ENCODE results near the gene TRMU.

TRMU gene

DNA sequence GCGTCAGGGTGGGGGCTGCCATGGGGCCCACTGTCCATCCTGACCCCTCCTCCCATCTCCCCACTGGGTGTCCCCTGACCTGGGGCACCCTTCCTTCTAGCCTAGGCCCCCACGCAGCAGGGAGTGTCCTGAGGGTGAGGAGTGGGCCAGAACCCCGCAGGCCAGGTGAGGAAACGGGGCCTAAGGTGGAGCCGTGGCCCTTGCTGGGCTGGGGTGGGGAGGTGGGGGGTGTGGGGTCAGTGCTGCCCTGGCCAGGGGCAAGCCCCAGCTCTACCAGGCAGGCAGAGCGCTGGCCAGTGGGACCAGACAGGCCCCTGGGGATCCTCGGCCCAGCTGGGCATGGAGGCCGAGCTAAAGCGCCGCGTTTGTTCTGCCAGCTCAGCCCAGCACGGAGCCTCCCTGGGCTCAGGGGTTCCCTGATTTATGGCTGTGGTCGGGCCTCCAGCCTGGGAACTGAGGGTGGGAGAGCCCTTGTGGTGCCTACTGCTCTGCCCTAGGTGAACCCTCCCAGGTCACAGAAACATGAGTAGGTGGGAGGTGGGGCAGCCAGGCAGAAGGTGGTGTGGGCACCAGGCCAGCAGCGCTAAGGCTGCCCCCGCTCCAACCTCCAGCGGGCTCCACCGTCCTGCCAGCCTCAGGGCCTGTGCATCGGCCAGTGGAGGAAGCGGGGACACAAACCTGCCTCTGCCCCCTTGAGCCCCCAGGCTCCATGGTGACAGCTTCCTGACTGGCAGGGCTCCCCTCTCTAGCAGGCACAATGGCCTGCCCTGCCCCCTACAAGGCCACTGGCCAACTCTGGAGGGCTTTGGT, 22.4 kb downstream of the TRMU start:
- DNase-seq, result no peak

GRCh38 chr22:46358766-46359165, 23.3 kb downstream of the TRMU start:
- DNase-seq, result no peak

DNA sequence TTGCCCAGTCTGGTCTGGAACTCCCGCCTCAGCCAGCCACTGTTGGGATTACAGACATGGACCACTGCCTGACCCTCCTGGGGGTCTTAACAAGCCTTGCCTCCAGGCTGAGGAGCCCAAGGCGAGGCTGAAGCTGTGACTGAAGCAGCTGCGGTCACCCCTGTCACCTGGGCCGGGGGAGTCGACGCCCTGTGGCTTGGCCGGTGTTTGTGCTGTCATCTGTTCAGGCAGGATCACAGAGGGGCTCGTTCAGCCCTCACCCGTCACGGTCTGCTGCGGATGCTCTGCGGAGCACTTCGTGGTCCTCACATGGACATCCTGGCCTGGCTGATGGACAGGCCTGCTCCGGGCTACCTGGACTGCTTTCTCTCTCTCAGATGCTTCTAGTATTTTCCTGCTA, 23.8 kb downstream of the TRMU start:
- DNase-seq, result no peak

DNA sequence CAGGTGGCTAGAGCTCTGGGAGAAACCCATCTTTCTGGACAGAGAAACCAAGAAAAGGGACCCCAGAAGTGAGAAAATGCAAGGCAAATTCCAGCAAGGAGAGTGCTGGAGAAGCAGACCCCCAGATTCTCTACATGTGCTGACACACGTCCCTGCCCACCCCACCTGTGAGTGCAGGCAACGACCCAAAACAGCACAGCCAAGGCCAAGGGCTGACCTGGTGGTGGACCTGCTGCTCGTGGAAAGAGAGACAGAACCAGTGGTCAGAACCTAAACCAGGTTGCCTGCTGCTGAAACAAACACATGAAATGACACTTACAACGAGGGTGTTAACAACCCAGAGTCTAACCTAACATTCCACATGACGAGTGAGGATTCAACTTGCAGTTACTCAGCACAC, 24.6 kb downstream of the TRMU start:
- no peak for DNase-seq

- DNase-seq, result no peak
Measured at GRCh38 chr22:46360891-46361290, 25.4 kb downstream of the TRMU start.

DNA sequence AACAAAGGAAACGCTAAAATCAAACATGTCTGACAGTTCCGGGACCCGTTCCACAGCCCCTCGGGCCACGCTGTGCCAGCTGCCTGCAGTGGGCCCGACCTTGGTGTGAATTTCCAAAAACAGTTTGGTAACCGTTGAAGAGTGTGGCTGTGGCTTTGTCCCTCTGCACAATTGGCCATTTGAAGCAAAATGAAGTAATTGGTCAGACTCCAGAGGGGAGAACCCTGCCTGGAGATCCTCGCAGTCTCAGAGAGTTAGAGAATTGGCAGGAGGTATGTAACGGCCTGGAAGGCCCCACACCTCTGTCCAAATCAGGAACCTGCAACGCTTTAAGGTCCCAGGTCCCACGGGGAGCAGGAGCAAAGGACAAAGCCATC, 26.3 kb downstream of the TRMU start:
- DNase-seq, result no peak

- peak; percentile 81 for DNase-seq
Measured at GRCh38 chr22:46362203-46362933, 26.9 kb downstream of the TRMU start.

DNA sequence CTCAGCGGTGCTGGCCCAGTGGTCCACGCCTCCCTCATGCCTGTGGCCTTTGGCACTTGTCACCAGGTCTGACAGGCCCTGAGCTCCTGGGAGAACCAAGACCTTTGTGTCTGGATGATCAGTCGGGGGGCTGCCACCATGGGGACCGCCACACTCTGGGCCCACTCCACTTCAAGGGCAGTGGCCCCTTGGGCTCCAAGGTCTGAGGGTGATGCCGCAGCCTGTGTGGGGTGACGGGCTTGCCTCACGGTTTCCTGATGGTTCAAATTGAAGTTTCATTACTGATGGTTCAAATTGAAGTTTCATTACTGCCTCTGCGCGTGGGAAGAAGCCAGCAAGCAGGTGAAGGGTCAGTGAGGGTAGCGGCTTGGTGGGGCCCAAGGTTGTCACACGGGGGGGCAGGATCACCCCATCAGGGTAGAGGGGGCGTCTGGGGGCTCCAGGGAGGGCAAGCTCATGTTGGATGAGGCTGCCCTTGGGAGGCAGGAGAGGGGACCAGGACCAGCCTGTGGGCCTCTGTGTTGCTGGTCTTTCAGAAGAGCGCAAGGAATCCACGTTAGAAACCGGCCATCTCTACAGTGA, 27.5 kb downstream of the TRMU start:
- no peak for DNase-seq

GRCh38 chr22:46363611-46364321, 28.3 kb downstream of the TRMU start:
- no peak for DNase-seq

DNA sequence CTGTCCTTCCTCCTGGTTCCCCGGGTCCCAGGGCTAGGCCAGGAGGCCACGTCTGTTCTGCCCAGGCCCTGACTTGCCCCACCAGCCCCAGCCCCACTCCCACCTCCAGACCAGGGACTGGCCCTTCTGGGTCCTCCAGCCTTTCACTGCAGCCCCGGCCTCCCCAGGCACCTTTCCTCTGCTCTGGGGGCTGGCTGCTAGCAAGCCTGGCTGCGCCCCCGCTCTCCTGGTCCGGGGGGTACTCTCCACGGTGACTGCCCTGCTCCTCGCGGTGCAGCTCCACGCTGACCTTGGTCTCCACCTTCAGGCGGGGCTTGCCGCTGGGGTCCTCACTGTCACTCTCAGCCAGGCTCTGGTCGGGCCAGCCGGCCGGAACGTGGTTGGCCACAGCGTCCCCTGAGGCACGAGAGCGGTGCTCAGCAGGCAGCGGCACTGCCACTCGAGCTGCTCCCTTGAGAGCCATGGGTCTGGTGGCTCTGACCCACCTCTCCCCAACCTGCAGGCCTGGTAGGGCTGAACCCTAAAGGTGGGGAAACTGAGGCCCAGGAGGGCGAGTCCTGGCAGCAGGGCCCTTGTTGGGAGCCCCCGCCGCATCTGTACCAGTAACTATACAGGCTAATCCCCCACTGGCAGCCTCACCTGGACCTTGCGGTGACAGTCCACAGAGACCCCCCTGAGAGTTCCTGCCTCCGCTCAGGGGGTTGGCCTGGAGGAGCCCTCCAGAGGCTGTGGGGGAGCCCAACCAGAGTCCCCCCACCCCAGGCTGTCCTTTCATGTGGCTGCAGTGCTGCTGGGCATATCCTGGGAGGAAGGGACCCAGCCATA, 29.0 kb downstream of the TRMU start:
- DNase-seq, result no peak

GRCh38 chr22:46365166-46365624, 29.7 kb downstream of the TRMU start:
- no peak for DNase-seq

GRCh38 chr22:46366327-46366731, 30.8 kb downstream of the TRMU start:
- no peak for DNase-seq

DNA sequence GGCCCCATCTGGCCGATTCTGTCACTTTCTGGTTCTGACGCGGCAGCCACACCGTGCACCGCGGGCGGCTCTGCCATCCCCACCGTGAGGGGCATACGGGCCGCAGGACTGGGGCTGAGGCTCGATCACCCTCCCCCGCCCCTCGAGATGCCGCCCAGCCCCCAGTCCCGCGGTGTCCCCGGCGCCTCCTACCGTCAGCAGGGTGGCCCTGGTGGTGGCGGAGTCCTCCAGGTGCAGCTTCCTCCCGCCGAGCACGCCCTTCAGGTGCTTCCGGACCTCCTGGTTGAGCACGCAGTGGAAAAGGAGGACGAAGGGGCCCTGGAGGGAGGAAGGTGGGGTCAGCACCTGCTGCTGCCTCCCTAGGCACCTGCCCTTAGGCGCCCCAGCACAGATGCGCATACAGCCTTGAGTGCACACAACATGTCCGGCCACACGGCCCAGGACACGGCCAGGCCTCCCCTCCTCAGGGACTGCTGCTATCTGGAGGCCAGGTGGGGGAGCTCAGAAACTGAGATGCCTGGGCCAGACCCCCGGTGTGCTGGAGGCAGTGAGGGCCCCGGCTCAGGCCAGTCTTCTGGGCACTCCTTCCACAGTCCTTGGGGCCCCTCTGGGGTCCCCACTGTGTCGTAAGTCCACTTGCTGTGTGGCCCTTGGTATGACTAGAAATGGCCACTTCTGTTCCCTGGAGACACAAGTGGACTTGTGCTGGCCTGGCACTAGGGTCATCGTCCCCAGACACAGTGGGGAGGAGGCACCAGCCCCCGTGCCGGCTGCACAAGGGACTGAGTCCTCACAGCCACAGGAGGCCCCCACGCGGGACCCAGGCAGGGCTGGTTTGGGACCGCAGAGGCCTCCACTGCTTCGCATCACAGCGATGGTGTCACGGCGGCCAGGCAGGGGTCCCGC, 31.5 kb downstream of the TRMU start:
- DNase-seq, result peak; percentile 87

DNA sequence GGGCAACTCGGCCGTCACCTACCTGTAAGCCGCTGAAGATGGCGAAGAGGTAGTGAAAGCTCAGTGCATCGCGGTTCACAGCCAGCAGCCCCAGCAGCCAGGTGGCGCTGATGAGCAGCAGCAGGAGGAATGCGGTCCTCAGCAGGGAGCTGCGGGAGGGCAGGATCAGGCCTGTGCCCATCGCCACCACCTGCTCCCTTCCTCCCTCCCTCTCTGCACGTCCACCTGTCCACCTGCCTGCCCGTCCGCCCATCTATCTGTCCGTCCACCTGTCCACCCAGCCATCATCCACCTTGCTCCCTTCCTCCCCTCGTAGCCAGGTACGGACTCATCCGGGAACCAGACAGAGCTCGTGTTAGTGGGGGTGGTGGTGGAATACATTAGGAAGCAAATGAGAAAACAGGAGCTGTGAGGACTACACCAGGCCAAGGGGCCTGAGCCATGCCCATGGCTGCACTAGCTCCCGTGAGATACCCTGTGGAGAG, 32.2 kb downstream of the TRMU start:
- peak; percentile 85 for DNase-seq

- DNase-seq, result no peak
Measured at GRCh38 chr22:46368422-46368821, 32.9 kb downstream of the TRMU start.

- no peak for DNase-seq
Measured at GRCh38 chr22:46368871-46369715, 33.6 kb downstream of the TRMU start.

GRCh38 chr22:46369716-46370583, 34.4 kb downstream of the TRMU start:
- no peak for DNase-seq

- no peak for DNase-seq
Measured at GRCh38 chr22:46370584-46371291, 35.2 kb downstream of the TRMU start.
